IPS-20b (cell line): ENCODE measurements around the gene YIPF1.

ENCODE experiments used
- H3K27ac ChIP-seq: one replicate; pipeline ENCODE4 v1.5.1; 2013; ENCODE audit warnings: low read length
- H3K27me3 ChIP-seq: 2 replicates; pipeline ENCODE4 v1.6.1; 2013; ENCODE audit warnings: mild to moderate bottlenecking, low read length, inconsistent platforms; ENCODE audit not compliant: insufficient read depth
- H3K36me3 ChIP-seq: 2 replicates; pipeline ENCODE4 v1.6.1; 2013; ENCODE audit warnings: low read depth, mild to moderate bottlenecking, inconsistent platforms, low read length, moderate library complexity; ENCODE audit not compliant: insufficient read depth
- H3K4me1 ChIP-seq: 2 replicates; pipeline ENCODE4 v1.6.1; 2013; ENCODE audit warnings: mild to moderate bottlenecking, control low read depth, inconsistent platforms, low read length, moderate library complexity; ENCODE audit not compliant: insufficient read depth
- H3K4me3 ChIP-seq: 2 replicates; pipeline ENCODE4 v1.5.1; 2013; ENCODE audit warnings: mild to moderate bottlenecking, low read length, inconsistent platforms
- H3K9ac ChIP-seq: 2 replicates; pipeline ENCODE4 v1.6.1; 2013; ENCODE audit warnings: low read depth, mild to moderate bottlenecking, inconsistent platforms, low read length, moderate library complexity
- H3K9me3 ChIP-seq: 2 replicates; pipeline ENCODE4 v1.6.1; 2013; ENCODE audit warnings: mild to moderate bottlenecking, low read depth, low read length, inconsistent platforms; ENCODE audit not compliant: insufficient read depth

YIPF1 gene

DNA sequence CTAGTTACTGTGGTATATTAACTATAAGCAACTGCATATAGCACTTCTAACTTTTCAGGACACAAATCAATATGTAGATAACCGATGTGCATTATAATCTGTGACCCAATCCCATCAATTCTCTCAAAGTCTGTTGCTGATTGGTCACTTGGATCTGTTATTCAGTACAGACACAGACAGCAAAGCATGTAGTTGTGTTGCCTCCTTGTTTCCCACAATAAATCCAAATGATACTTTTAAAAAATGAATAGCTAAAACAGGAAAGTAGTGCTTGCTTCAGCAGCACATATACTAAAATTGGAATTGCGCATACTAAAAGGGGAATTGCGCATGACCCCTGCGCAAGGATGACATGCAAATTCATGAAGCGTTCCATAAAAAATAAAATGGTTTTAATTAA is 79.6 kb downstream of the YIPF1 start:
- H3K36me3 ChIP-seq, result peaks cover 77% of the 10 kb centered on the region

DNA sequence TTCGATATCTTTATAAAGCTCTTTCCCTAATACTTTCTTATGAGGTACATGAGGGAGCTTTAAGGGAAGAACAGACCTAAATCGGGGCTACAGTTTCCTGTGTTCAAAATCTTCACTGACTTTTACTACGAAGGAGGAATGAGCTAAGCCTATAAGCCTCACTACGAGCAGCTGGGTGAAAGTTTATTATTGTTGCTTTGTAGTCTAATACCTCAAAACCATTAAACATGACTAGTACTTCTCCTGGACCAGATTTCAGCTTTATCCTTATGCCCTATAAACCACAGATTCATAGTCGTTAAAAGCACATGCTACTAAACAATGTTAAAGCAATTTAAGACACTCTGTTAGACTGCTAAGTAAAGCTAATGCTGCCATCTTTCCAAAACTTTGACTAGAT is 81.7 kb downstream of the YIPF1 start:
- Histone ChIP-seq H3K27ac (no peak overlapping the region), H3K4me3 (no peak overlapping the region), H3K27me3 (no peaks in the 10 kb centered on the region), H3K4me1 (no peaks in the 10 kb centered on the region), H3K36me3 (peaks cover 81% of the 10 kb centered on the region), H3K9ac (no peak overlapping the region), H3K9me3 (no peaks in the 10 kb centered on the region)

More for the DNA sequence above, 79.6 kb downstream of the YIPF1 start:
- Histone ChIP-seq H3K9me3 (no peaks in the 10 kb centered on the region), H3K4me1 (no peaks in the 10 kb centered on the region), H3K27me3 (no peaks in the 10 kb centered on the region), H3K27ac (no peak overlapping the region), H3K9ac (no peak overlapping the region), H3K4me3 (no peak overlapping the region)

DNA sequence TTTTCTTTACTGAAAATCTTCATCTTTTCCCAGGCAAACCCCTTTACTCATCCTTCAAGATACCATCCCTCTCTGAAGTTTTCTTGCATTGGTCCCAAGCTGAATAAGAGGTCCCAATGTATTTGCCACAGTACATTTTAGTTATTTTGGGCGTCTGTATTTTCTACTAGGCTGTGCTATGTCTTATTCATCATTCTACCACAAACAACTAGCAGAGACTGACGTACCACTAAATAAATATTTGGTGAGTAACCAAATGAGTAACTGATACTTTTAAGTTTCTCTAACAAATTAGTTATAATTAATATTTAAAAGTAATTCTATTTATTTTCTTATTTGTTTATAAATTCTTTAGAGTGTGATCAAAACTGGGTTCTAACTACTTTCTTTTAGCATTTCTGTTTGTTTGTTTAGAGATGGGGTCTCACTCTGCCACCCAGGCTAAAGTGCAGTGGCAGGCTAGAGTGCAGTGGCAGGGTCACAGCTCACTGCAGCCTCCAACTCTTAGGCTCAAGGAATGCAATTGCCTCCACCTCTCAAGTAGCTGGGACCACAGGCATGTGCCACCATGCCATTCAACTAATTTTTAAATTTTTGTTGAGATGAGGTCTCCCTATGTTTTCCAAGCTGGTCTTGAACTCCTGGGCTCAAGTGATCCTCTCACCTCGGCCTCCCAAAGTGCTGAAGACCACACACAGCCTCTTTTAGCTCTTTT is 84.6 kb downstream of the YIPF1 start:
- Histone ChIP-seq H3K36me3 (peaks cover 90% of the 10 kb centered on the region), H3K4me3 (no peak overlapping the region), H3K27me3 (no peaks in the 10 kb centered on the region), H3K27ac (no peak overlapping the region), H3K9me3 (no peaks in the 10 kb centered on the region), H3K4me1 (no peaks in the 10 kb centered on the region), H3K9ac (no peak overlapping the region)

DNA sequence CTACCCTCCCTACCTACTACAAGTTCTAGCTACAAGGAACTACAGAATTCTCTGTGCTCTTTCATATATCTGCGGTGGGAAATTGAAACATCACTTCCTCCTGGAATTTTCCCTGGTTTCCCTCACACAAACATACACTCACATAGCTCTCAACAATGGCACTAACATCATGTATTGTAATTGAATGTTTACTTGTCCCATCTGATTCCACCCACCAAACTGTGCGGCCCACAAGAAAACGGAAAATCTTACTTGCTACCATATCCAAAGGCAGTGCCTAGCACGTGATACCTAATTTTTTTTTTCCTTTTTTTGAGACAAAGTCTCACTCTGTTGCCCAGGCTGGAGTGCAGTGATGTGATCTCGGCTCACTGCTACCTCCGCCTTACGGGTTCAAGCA is 85.4 kb downstream of the YIPF1 start:
- Histone ChIP-seq H3K4me3 (no peak overlapping the region), H3K9ac (no peak overlapping the region), H3K9me3 (no peaks in the 10 kb centered on the region), H3K36me3 (peaks cover 90% of the 10 kb centered on the region), H3K27me3 (no peaks in the 10 kb centered on the region), H3K27ac (no peak overlapping the region), H3K4me1 (no peaks in the 10 kb centered on the region)
